SK-N-SH treated with all-trans-retinoic acid at 6 μM for 48 hours (cell line): ENCODE measurements around the gene ARVCF.

Source experiments
- ATAC-seq: fragments of 200-7000 bp; cut with Tn5 transposase; 3 replicates; pipeline ENCODE4 v1.9.1; 2020; ENCODE audit warnings: mild to moderate bottlenecking, moderate library complexity
- ARNTL ChIP-seq: fragments of 450-650 bp; formaldehyde crosslinking; IDR thresholded peaks from 2 replicates; pipeline ENCODE4 v1.5.0; 2020; ENCODE audit warnings: low read depth, mild to moderate bottlenecking, moderate library complexity, borderline replicate concordance
- BACH2 ChIP-seq: fragments of 250-450 bp; sonication (Bioruptor Pico); IDR thresholded peaks from 2 replicates; pipeline ENCODE4 v1.9.0; 2021; ENCODE audit warnings: mild to moderate bottlenecking, borderline replicate concordance
- CSRNP3 ChIP-seq: fragments of 250-450 bp; sonication (Bioruptor Pico); IDR thresholded peaks from 2 replicates; pipeline ENCODE4 v1.5.1; 2021; ENCODE audit warnings: mild to moderate bottlenecking, moderate library complexity
- GLIS3 ChIP-seq: fragments of 250-450 bp; sonication (Bioruptor Pico); IDR thresholded peaks from 2 replicates; pipeline ENCODE4 v1.5.0; 2020; ENCODE audit warnings: mild to moderate bottlenecking, moderate library complexity
- ISL1 ChIP-seq: fragments of 250-450 bp; sonication (Bioruptor Pico); IDR thresholded peaks from 2 replicates; pipeline ENCODE4 v2.1.2; 2022; ENCODE audit warnings: mild to moderate bottlenecking, moderate library complexity
- OSR1 ChIP-seq: fragments of 250-450 bp; sonication (Bioruptor Pico); IDR thresholded peaks from 2 replicates; pipeline ENCODE4 v1.8.0; 2022; ENCODE audit warnings: moderate library complexity, mild to moderate bottlenecking, inconsistent platforms
- PATZ1 ChIP-seq: fragments of 250-450 bp; sonication (Bioruptor Pico); IDR thresholded peaks from 2 replicates; pipeline ENCODE4 v1.8.0; 2020; ENCODE audit warnings: mild to moderate bottlenecking, moderate library complexity, borderline replicate concordance
- RARB ChIP-seq: fragments of 250-450 bp; sonication (Bioruptor Pico); IDR thresholded peaks from 2 replicates; pipeline ENCODE4 v1.8.0; 2021; ENCODE audit warnings: mild to moderate bottlenecking, moderate library complexity
- SNAI2 ChIP-seq: fragments of 250-450 bp; sonication (Bioruptor Pico); IDR thresholded peaks from 2 replicates; pipeline ENCODE4 v1.5.0; 2020; ENCODE audit warnings: mild to moderate bottlenecking, moderate library complexity
- TCF4 ChIP-seq: fragments of 250-450 bp; sonication (Bioruptor Pico); IDR thresholded peaks from 2 replicates; pipeline ENCODE4 v1.8.0; 2021; ENCODE audit warnings: mild to moderate bottlenecking, moderate library complexity, borderline replicate concordance
- TSHZ2 ChIP-seq: fragments of 250-450 bp; sonication (Bioruptor Pico); IDR thresholded peaks from 2 replicates; pipeline ENCODE4 v1.5.0; 2020; ENCODE audit warnings: mild to moderate bottlenecking, moderate library complexity
- ZC3H10 ChIP-seq: fragments of 250-450 bp; sonication (Bioruptor Pico); IDR thresholded peaks from 2 replicates; pipeline ENCODE4 v1.5.1; 2021; ENCODE audit warnings: mild to moderate bottlenecking, moderate library complexity
- ZFP3 ChIP-seq: fragments of 250-450 bp; sonication (Bioruptor Pico); IDR thresholded peaks from 2 replicates; pipeline ENCODE4 v1.5.0; 2020; ENCODE audit warnings: mild to moderate bottlenecking, moderate library complexity
- ZNF565 ChIP-seq: fragments of 450-650 bp; formaldehyde crosslinking; conservative IDR thresholded peaks from 2 replicates; pipeline ENCODE4 v1.5.0; 2020; ENCODE audit warnings: low read depth, mild to moderate bottlenecking, moderate library complexity
- ZNF70 ChIP-seq: fragments of 450-650 bp; formaldehyde crosslinking; IDR thresholded peaks from 2 replicates; pipeline ENCODE4 v1.5.0; 2020; ENCODE audit warnings: mild to moderate bottlenecking, moderate library complexity
- ZNF8 ChIP-seq: fragments of 450-650 bp; formaldehyde crosslinking; IDR thresholded peaks from 2 replicates; pipeline ENCODE4 v1.5.0; 2020; ENCODE audit warnings: mild to moderate bottlenecking, moderate library complexity

The ARVCF gene

GRCh38 chr22:20022978-20023613, 6.5 kb upstream of the ARVCF start:
- no peak for ATAC-seq
- TF ChIP-seq ZNF70 (CRISPR knock-in tag) (no peak), ARNTL (no peak), ZNF565 (CRISPR knock-in tag) (no peak), ZC3H10 (CRISPR knock-in tag) (no peak), TSHZ2 (CRISPR knock-in tag) (no peak), OSR1 (CRISPR knock-in tag) (no peak)

- TF ChIP-seq SNAI2: no peak
- TF ChIP-seq ISL1 (CRISPR knock-in tag): no peak
- no peak for TF ChIP-seq RARB (CRISPR knock-in tag)
- no peak for TF ChIP-seq ARNTL
- TF ChIP-seq ZNF565 (CRISPR knock-in tag): no peak
- no peak for TF ChIP-seq ZNF8 (CRISPR knock-in tag)
- no peak for TF ChIP-seq BACH2 (CRISPR knock-in tag)
- TF ChIP-seq TCF4 (CRISPR knock-in tag): no peak
- TF ChIP-seq TSHZ2 (CRISPR knock-in tag): no peak
- no peak for ATAC-seq
Observed at GRCh38 chr22:20022231-20022977, 5.8 kb upstream of the ARVCF start.

- ATAC-seq: peak; percentile 23
- TF ChIP-seq PATZ1: no peak
- no peak for TF ChIP-seq CSRNP3 (CRISPR knock-in tag)
- TF ChIP-seq ISL1 (CRISPR knock-in tag): no peak
- TF ChIP-seq GLIS3 (CRISPR knock-in tag): no peak
- TF ChIP-seq ZNF70 (CRISPR knock-in tag): no peak
- no peak for TF ChIP-seq ZFP3
Observed at GRCh38 chr22:20021196-20022181, 4.9 kb upstream of the ARVCF start.
